ENCODE measurements around the gene KRTAP13-2.

- TF ChIP-seq WRNIP1 (IDR thresholded peaks at IDR 0.05; ENCODE audit: borderline replicate concordance, low read depth, low read length) (no peak), CREB1 (IDR thresholded peaks at IDR 0.05; ENCODE audit: low read depth) (no peak), CTCF (IDR thresholded peaks at IDR 0.05 in 2 of 3, conservative IDR thresholded peaks at IDR 0.05 in 1 of 3; ENCODE audit: control insufficient read depth in 2 of 3, extremely low read depth in 1 of 3, insufficient read depth in 1 of 3, low read depth in 3 of 3, low read length in 3 of 3) (no peak), POLR2A (IDR thresholded peaks at IDR 0.05; ENCODE audit: low read depth, low read length) (no peak), SRF (IDR thresholded peaks at IDR 0.05; ENCODE audit: low read depth in 2 of 2, low read length in 2 of 2) (no peak), CEBPZ (IDR thresholded peaks at IDR 0.05; ENCODE audit: low read depth, low read length) (no peak), ELK1 (IDR thresholded peaks at IDR 0.05; ENCODE audit: low read depth, low read length) (no peak), MXI1 (IDR thresholded peaks at IDR 0.05; ENCODE audit: low read depth, low read length) (no peak)
These were observed 35.5 kb downstream of the KRTAP13-2 start for GRCh38 chr21:30336596-30336995.
